Germinal center (tissue), 1 donor: ENCODE results near the gene VWDE.

ENCODE experiments used
- DNase-seq: peaks from one replicate; pipeline ENCODE4 v3.0.0; 2012; ENCODE audit warnings: mixed read lengths, low spot score

Gene VWDE

DNA sequence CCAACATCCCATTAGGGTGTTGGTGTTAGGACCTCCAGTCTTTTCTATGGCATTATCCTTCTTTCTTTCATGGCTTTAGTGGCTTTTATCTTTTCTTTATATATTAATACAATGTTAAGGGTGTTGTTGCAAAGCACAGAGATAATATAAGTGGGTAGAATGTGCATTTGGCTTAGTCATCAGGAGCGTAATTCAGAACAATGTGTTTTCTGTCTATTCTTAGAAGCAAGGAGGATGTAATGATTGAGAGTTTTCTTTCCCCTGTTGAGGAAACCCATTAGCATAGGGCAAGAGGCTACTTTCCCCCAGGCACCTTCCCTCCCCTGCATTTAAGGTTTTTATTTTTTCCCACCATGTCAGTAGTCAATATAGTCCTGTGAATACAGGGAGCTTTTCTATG is 112.9 kb downstream of the VWDE start:
- DNase-seq, result no peak

DNA sequence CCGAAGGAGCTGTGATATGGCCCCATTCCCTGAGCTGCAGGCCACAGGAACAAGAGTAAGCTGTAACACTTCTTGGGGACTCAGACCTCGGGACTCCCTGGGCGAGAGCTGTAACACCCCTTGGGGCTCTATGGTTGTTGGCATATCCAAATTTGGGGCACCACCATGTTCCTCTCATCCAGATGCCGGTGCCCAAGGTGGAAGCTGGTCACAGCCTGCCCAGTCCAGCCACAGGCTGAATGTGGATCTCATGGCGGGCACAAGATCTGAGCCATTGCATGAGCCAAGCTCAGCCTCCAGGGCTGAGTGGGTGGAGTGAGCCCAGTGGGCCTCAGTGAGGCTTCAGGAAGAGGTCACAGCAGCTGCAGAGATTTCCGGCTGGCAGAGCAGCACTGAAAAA is 113.7 kb downstream of the VWDE start:
- no peak for DNase-seq

DNA sequence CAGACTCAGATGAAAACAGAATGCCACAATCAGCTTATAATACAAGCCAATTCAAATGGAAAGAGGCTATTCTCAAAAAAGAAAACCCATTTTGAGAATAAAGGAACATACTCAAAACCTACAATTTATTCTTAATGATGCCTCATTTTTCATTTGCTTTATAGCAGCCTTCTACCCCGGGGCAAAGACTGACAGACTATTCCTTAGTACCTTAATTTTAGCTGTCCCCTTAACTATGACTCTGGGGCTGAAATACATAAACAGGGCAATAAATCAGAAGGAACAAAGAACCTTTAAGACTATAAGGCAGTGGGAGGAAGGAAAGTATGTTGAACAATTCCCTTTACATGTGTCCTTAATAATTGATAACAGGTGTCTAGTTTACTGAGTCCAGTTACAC is 115.8 kb downstream of the VWDE start:
- DNase-seq, result no peak

DNA sequence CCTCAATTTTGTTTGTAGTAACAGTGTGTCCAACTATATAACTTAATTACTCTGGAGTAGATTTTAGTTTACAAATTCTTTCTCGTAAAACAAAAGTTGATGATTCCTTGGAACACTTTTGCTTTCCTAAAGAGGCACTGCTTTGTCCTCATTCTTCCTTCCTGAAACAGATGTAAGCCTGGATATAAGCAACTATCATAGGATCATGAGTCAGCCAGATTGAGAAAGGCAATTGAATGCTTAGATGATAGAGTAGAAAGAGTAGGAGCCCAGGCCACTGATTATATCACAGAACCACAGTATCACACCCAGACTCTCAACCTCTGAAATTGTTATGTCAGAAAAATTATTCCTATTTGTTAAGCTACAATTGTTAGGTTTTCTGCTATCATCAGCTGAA is 122.6 kb downstream of the VWDE start:
- DNase-seq, result no peak
